Measurements from ENCODE around the gene RAB40C. TPM values are rescaled to one million over a fixed set of nuclear protein-coding genes. Genes with fewer than 3 reads are reported as not detected.

Gene RAB40C
- polyA plus RNA-seq, 2 of the 4 experiments (the other 2 are of a cell fraction): 4.4 to 9.7 TPM

- POLR2A ChIA-PET: no interaction called here
- no peak for DNase-seq (ENCODE audit: low read depth in 1 of 2, low spot score in 1 of 2)
- WGBS (ENCODE audit: missing lambda C conversion rate): 80% methylated on average over 10 of the region's 10 CpGs
- H3K4me1 ChIP-seq: peaks cover 45% of the 10 kb centered on the region
- no peak for FAIRE-seq
- no peak overlapping the region for H3K4me3 ChIP-seq
- H3K9me3 ChIP-seq: no peaks in the 10 kb centered on the region
- CTCF ChIA-PET: interaction anchor here (0.6 to 1.8 kb wide), 7 partner anchors 15 to 88 kb away, joined by 3 to 8 read pairs (median 4); partner anchors contain the start of gene RHOT2
- no peak for TF ChIP-seq KDM1A (IDR thresholded peaks at IDR 0.05; ENCODE audit: low read depth)
- TF ChIP-seq JUN (IDR thresholded peaks at IDR 0.05): no peak
- TF ChIP-seq BCL3 (IDR thresholded peaks at IDR 0.05): no peak
- TF ChIP-seq RAD21 (conservative IDR thresholded peaks at IDR 0.05 in 1 of 2, IDR thresholded peaks at IDR 0.05 in 1 of 2): no peak
- TF ChIP-seq MAFK (IDR thresholded peaks at IDR 0.05; ENCODE audit: partially characterized antibody): no peak
- no peak for TF ChIP-seq CHD2 (IDR thresholded peaks at IDR 0.05; ENCODE audit: low read length, partially characterized antibody)
- no peak for TF ChIP-seq ZNF302 (CRISPR knock-in tag; IDR thresholded peaks at IDR 0.05)
- no peak for TF ChIP-seq SMC3 (IDR thresholded peaks at IDR 0.05)
- peak overlapping the region in 1 of 2 experiments; percentile 8; a peak in 1 of 6 replicates for H3K27ac ChIP-seq
- no peak overlapping the region for H3K4me2 ChIP-seq
- ATAC-seq: no peak
Observed at GRCh38 chr16:624526-625070, 34.7 kb downstream of the RAB40C start.

- Histone ChIP-seq H3K4me3 (no peak overlapping the region), H3K9me3 (no peaks in the 10 kb centered on the region), H3K4me1 (peaks cover 51% of the 10 kb centered on the region), H3K27ac (peak overlapping the region in 1 of 2 experiments; percentile 87; a peak in 2 of 6 replicates), H3K4me2 (no peak overlapping the region)
- CTCF ChIA-PET: interaction anchor here (0.6 to 2.0 kb wide), 8 partner anchors 18 to 559 kb away, joined by 3 to 8 read pairs (median 4); no protein-coding TSS in a partner anchor
- POLR2A ChIA-PET: no interaction called here
- no peak for DNase-seq (ENCODE audit: low read depth in 1 of 2, low spot score in 1 of 2)
- 93% methylated on average over 29 of the region's 37 CpGs for WGBS (ENCODE audit: missing lambda C conversion rate)
- no peak for ATAC-seq
- FAIRE-seq: no peak
- TF ChIP-seq NR3C1 (IDR thresholded peaks at IDR 0.05) (no peak), HDAC2 (IDR thresholded peaks at IDR 0.05) (no peak), HEYL (CRISPR knock-in tag; IDR thresholded peaks at IDR 0.05) (no peak)
- TF ChIP-seq, protein P1, sequence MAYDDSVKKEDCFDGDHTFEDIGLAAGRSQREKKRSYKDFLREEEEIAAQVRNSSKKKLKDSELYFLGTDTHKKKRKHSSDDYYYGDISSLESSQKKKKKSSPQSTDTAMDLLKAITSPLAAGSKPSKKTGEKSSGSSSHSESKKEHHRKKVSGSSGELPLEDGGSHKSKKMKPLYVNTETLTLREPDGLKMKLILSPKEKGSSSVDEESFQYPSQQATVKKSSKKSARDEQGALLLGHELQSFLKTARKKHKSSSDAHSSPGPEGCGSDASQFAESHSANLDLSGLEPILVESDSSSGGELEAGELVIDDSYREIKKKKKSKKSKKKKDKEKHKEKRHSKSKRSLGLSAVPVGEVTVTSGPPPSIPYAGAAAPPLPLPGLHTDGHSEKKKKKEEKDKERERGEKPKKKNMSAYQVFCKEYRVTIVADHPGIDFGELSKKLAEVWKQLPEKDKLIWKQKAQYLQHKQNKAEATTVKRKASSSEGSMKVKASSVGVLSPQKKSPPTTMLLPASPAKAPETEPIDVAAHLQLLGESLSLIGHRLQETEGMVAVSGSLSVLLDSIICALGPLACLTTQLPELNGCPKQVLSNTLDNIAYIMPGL (CRISPR knock-in tag; IDR thresholded peaks at IDR 0.05; ENCODE audit: borderline replicate concordance): no peak
Observed at GRCh38 chr16:625117-625976, 35.5 kb downstream of the RAB40C start.

DNA sequence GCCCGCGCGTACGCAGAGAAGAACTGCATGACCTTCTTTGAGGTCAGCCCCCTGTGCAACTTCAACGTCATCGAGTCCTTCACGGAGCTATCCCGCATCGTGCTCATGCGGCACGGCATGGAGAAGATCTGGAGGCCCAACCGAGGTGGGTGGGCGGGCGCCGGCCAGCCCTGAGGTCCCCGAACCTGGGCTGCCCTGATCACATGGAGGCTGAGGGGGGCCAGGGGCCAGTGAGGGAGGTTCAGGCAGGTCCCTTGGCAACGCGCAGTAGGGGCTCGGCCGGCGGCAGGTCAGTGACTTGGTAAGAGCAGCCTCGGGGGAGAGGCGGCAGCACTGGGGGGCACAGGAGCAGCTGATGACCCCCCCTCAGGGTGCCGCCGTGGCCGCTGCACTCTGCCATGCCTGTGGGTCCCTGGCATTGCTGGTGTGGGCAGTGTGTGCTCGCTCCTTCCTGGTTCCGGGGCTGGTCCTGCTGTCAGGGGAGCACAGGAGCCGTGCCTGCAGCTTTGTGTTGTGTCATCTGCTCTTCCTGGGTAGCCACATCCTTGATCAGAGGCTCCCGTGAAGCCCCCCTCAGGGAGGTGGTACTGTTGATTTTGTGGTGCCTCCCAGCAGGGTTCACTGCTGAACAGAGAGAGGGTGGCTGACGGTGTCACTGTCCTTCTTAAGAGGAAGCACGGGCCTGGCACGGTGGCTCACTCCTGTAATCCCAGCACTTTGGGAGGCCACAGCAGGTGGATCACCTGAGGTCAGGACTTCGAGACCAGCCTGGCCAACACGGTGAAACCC is 36.3 kb downstream of the RAB40C start:
- 82% methylated on average over 20 of the region's 35 CpGs for WGBS (ENCODE audit: missing lambda C conversion rate)
- CTCF ChIA-PET: interaction anchor here (0.6 to 2.0 kb wide), 8 partner anchors 19 to 560 kb away, joined by 3 to 8 read pairs (median 4); no protein-coding TSS in a partner anchor
- Histone ChIP-seq H3K27ac (peak overlapping the region; percentile 59 to 87), H3K9me3 (no peaks in the 10 kb centered on the region), H3K4me3 (no peak overlapping the region), H3K4me2 (peak overlapping the region; percentile 70), H3K4me1 (peaks cover 57% of the 10 kb centered on the region)
- DNase-seq (ENCODE audit: low read depth in 1 of 2, low spot score in 1 of 2): no peak
- POLR2A ChIA-PET: no interaction called here
- ATAC-seq: no peak
- no peak for FAIRE-seq
- TF ChIP-seq FOSL2 (IDR thresholded peaks at IDR 0.05): no peak
- TF ChIP-seq FOSL2 (CRISPR knock-in tag; IDR thresholded peaks at IDR 0.05): no peak
- no peak for TF ChIP-seq SREBF2 (IDR thresholded peaks at IDR 0.05)
- TF ChIP-seq JUN (IDR thresholded peaks at IDR 0.05): no peak
- TF ChIP-seq CBX8 (IDR thresholded peaks at IDR 0.05): no peak
- TF ChIP-seq CEBPB (IDR thresholded peaks at IDR 0.05): no peak

Data from A549 (cell line).